Skeletal muscle tissue (tissue), 4 donors: ENCODE results near the gene TTN. TPM values are rescaled to one million over a fixed set of nuclear protein-coding genes. Genes with fewer than 3 reads are reported as not detected.
A peak's percentile ranks its signal among the peaks of the same experiment; 100 is the strongest.

Experiments used
- H3K27ac ChIP-seq: one replicate; pipeline ENCODE4 v1.7.0; 2013; ENCODE audit warnings: mild to moderate bottlenecking, low read depth, low read length, inconsistent platforms
- H3K27me3 ChIP-seq, 3 donors: one replicate each; pipeline ENCODE4 v1.7.0; 2013; ENCODE audit warnings: low read length in 3 of 3; ENCODE audit not compliant: control insufficient read depth in 3 of 3, insufficient read depth in 3 of 3
- H3K36me3 ChIP-seq, 3 donors: one replicate each; pipeline ENCODE4 v1.7.0; 2013; ENCODE audit warnings: low read length in 3 of 3; ENCODE audit not compliant: control insufficient read depth in 3 of 3, insufficient read depth in 3 of 3
- H3K4me1 ChIP-seq, 3 donors: one replicate each; pipeline ENCODE4 v1.7.0; 2013; ENCODE audit warnings: low read length in 3 of 3, mild to moderate bottlenecking in 3 of 3; ENCODE audit not compliant: control insufficient read depth in 3 of 3, insufficient read depth in 3 of 3
- H3K4me3 ChIP-seq, 3 donors: one replicate each; pipeline ENCODE4 v1.7.0; 2013; ENCODE audit warnings: low read length in 3 of 3
- H3K9ac ChIP-seq, 3 donors: one replicate each; pipeline ENCODE4 v1.7.0; 2013; ENCODE audit warnings: low read length in 3 of 3, mild to moderate bottlenecking in 3 of 3, moderate library complexity in 2 of 3, low read depth in 1 of 3
- H3K9me3 ChIP-seq, 3 donors: one replicate each; pipeline ENCODE4 v1.7.0; 2013; ENCODE audit warnings: low read length in 3 of 3; ENCODE audit not compliant: control insufficient read depth in 3 of 3
- total RNA-seq: library from RNA; depleted of rRNA; stranded (reverse); fragments of >200 nt; gene quantifications from one replicate; pipeline ENCODE4 v1.2.3, GENCODE V29; 2014
- donor health status: Osteomylitis.

The TTN gene
- total RNA-seq, 1 donor from 2014 or later, result 2,245 TPM

- peaks cover 79 to 99% (median 79%) of the 10 kb centered on the region in 3 donors for H3K36me3 ChIP-seq
- peak overlapping the region in 1 of 3 donors; percentile 14 for H3K4me3 ChIP-seq
- no peak overlapping the region for H3K9ac ChIP-seq
- H3K4me1 ChIP-seq, result peaks cover 6 to 55% (median 20%) of the 10 kb centered on the region in 3 donors
- no peaks in the 10 kb centered on the region for H3K9me3 ChIP-seq
- no peaks in the 10 kb centered on the region for H3K27me3 ChIP-seq
- H3K27ac ChIP-seq, result no peak overlapping the region
These were observed 39.8 kb downstream of the TTN start for GRCh38 chr2:178767094-178768060.

- Histone ChIP-seq H3K27ac (no peak overlapping the region), H3K36me3 (peaks cover 78 to 98% (median 89%) of the 10 kb centered on the region in 3 donors), H3K4me3 (no peak overlapping the region), H3K9me3 (no peaks in the 10 kb centered on the region), H3K4me1 (peaks cover 6 to 48% (median 10%) of the 10 kb centered on the region in 3 donors), H3K9ac (no peak overlapping the region), H3K27me3 (no peaks in the 10 kb centered on the region)
These were observed 43.1 kb downstream of the TTN start for GRCh38 chr2:178764097-178764496.

DNA sequence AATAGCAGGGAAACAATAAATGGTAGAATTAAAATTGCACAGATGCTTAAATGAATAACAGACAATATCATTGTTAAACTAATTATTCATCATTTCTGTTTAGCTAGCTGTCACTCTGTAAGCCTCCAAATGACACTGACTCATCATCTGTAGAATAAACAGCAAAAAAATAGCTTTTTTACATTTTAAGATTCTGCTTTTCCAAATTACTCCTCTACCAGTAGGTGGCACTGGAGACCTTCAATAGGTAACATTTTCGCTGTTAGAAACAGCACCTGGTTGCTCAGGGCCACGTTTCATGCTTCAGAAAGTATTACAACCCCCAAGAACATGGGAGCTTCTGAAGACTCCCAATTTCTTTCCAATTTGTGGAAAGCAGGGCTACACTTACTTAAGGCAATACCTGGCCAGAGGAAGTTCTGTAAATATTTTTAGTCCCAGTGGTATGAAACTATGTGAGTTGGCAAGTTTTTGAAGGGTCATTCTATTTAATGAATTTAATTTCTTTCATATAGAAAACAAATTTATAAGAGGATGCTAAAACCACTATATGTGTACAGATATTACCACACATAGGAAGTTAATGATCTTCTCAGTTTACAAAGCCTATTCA, 45.4 kb downstream of the TTN start:
- peaks cover 76 to 98% (median 90%) of the 10 kb centered on the region in 3 donors for H3K36me3 ChIP-seq
- peaks cover 11 to 39% (median 13%) of the 10 kb centered on the region in 3 donors for H3K4me1 ChIP-seq
- H3K27ac ChIP-seq, result no peak overlapping the region
- H3K9ac ChIP-seq, result no peak overlapping the region
- no peak overlapping the region for H3K4me3 ChIP-seq
- no peaks in the 10 kb centered on the region for H3K27me3 ChIP-seq
- no peaks in the 10 kb centered on the region for H3K9me3 ChIP-seq

DNA sequence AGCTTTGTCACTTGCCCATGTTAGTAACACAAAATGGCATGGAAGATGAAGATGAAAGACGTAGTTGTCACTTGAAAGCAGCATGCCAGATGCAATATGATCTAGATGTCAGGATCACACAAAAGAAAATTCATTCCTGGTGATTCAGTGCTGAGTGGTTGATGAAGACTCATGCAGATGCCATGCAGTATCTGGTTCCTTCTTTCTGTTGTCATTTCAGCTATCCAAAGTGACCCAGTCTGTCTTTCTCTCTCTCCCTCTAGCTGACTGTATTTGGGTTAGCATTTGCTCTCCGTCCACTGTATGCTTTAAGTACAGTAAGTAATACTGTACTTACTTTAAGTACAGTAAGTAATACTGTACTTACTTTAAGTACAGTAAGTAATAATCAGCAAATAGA, 50.4 kb downstream of the TTN start:
- Histone ChIP-seq H3K9me3 (no peaks in the 10 kb centered on the region), H3K4me1 (peaks cover 13 to 38% (median 21%) of the 10 kb centered on the region in 3 donors), H3K9ac (no peak overlapping the region), H3K4me3 (peak overlapping the region in 1 of 3 donors; percentile 10), H3K36me3 (peaks cover 57 to 96% (median 84%) of the 10 kb centered on the region in 3 donors), H3K27ac (no peak overlapping the region), H3K27me3 (no peaks in the 10 kb centered on the region)

DNA sequence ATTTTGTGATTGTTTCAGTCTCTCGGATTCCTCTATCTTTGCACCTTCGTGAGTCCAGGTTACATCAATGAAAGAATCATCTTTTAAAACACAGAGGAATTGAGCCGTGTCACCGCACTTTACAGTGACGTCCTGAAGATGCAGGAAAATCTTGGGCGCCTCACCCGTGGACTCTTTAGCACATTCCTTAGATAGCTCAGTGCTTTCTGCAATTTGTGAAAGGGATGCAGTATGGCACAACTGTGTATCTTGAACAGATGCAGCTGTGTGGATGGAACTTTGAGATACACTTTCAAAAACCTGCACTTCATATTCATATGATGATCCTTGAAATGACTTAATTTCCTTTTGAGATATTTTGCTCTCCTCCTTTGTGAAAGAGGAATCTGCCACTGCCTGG, 50.9 kb downstream of the TTN start:
- Histone ChIP-seq H3K4me1 (peaks cover 13 to 38% (median 21%) of the 10 kb centered on the region in 3 donors), H3K36me3 (peaks cover 54 to 94% (median 83%) of the 10 kb centered on the region in 3 donors), H3K4me3 (peak overlapping the region in 1 of 3 donors; percentile 10), H3K9ac (no peak overlapping the region), H3K9me3 (no peaks in the 10 kb centered on the region), H3K27ac (no peak overlapping the region), H3K27me3 (no peaks in the 10 kb centered on the region)

DNA sequence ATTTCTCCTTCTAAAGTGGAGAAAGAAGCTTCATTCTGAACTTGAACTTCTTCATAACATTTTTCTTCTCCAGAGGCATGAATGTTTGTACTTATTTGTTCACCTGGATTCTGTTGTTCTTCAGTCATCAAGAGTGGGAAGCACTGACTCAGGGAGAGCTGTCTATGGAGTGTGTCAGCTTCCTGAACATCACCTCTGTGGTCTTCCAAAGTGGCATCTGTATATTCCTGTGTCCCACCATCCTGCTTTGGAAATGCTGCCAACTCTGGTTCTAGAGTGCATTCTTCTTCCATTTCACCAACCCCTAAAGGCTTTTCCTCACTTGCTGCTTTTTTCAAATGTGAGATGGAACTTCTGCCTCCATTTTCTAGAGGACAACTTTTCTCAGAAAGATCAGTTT, 59.5 kb downstream of the TTN start:
- Histone ChIP-seq H3K27ac (no peak overlapping the region), H3K9ac (peak overlapping the region in 1 of 3 donors; percentile 4), H3K27me3 (no peaks in the 10 kb centered on the region), H3K4me3 (no peak overlapping the region), H3K36me3 (peaks cover 37 to 74% (median 59%) of the 10 kb centered on the region in 3 donors), H3K4me1 (peaks cover 25 to 41% (median 27%) of the 10 kb centered on the region in 3 donors), H3K9me3 (no peaks in the 10 kb centered on the region)

DNA sequence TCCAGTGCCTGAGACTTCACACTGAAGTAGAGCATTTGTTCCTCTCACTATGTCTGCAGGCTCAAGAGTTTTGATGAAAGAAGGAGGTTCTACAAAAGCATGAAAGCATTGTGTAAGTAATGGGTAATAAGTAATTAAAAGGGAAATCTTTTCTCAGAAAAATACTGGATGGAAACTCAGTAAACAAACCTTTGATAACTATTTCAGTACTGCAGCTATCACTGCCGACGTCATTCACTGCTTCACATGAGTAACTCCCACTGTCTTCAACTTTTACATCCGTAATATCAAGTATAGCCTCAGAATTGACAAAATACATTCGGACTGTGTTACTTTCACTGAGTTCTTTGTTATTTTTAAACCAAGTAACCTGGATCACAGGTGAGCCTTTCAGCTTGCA, 72.7 kb downstream of the TTN start:
- H3K27me3 ChIP-seq, result no peaks in the 10 kb centered on the region
- no peaks in the 10 kb centered on the region for H3K9me3 ChIP-seq
- H3K4me3 ChIP-seq, result no peak overlapping the region
- H3K27ac ChIP-seq, result peak overlapping the region; percentile 4
- peaks cover 56 to 87% (median 76%) of the 10 kb centered on the region in 3 donors for H3K36me3 ChIP-seq
- peaks cover 31 to 75% (median 45%) of the 10 kb centered on the region in 3 donors for H3K4me1 ChIP-seq
- no peak overlapping the region for H3K9ac ChIP-seq

DNA sequence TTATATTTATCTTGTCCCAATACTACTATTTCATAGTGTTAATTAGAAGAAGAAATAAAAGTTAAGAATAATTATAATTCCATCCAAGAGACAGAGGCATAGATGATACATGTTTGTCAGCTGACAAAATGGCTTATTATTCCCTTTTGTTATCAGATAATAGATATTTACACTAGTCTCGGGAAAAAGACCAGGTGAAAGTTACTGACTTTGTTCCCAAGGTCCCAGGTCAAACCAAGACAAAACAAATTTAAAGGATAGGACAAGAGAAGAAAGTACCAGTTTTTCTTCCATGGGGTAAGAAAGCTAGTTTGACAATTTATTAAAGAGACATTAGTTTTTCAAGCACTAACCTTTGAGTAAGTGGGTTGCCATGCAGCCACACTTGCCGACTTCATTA, 73.2 kb downstream of the TTN start:
- Histone ChIP-seq H3K9ac (no peak overlapping the region), H3K27me3 (no peaks in the 10 kb centered on the region), H3K27ac (no peak overlapping the region), H3K4me1 (peaks cover 35 to 75% (median 44%) of the 10 kb centered on the region in 3 donors), H3K4me3 (no peak overlapping the region), H3K9me3 (no peaks in the 10 kb centered on the region), H3K36me3 (peaks cover 59 to 87% (median 75%) of the 10 kb centered on the region in 3 donors)

- no peaks in the 10 kb centered on the region for H3K9me3 ChIP-seq
- peaks cover 28 to 78% (median 39%) of the 10 kb centered on the region in 3 donors for H3K4me1 ChIP-seq
- H3K27me3 ChIP-seq, result no peaks in the 10 kb centered on the region
- H3K9ac ChIP-seq, result no peak overlapping the region
- H3K36me3 ChIP-seq, result peaks cover 63 to 90% (median 75%) of the 10 kb centered on the region in 3 donors
- H3K4me3 ChIP-seq, result no peak overlapping the region
- peak overlapping the region; percentile 36 for H3K27ac ChIP-seq
These were observed 74.3 kb downstream of the TTN start for GRCh38 chr2:178732913-178733312.
